ENCODE measurements around the gene FASN. TPM values are rescaled to one million over a fixed set of nuclear protein-coding genes. Genes with fewer than 3 reads are reported as not detected.

FASN gene
- total and polyA plus RNA-seq, 2 of the 13 experiments (the other 11 are each of a cell fraction or from before 2014, with no cell fraction given), result 51.7 to 101 TPM

DNA sequence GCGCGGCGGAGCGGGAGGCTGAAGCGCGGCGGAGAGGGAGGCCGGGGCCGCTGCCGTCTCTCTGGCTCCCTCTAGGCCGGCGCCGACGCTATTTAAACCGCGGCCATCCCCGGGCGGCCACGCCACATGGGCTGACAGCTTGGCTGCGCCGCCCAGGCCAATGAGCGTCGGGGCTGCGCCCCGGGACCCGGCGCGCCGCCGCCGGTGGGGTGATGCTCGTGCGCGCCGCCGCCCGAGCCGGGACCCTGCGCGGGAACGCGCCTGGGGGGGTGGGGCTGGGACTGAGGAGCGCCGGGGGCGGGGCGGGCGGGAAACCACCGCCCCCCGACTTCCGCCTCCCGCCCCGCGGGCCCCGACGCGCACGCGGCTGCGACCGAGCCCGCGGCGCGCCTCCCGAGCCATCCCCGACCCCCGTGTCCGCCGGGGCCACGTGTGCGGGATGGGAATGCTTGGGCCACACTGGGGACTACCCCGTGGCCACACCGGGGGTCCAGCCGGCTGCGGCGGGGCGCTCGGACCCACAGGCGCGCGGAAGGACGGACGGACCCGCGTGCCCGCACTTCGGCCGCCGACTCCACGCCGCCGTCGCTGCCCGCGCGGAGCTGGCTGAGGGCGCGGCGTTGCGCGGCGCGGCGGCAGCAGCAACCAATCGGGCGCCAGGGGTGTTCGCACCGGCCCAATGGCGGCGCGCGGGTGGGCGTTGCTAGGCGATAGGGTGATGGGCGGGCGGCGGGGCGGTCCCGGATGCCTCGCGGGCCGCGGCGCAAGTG lies at the start of gene FASN (continued):
- TF ChIP-seq ZFP37 (CRISPR knock-in tag; IDR thresholded peaks at IDR 0.05; ENCODE audit: borderline replicate concordance), result peak; percentile 18; the same call in 1 of the 2 replicates
- TF ChIP-seq HOXA3 (CRISPR knock-in tag; IDR thresholded peaks at IDR 0.05), result peak; percentile 84
- peak; percentile 49; the same call in 1 of the 2 replicates for TF ChIP-seq ZNF589 (CRISPR knock-in tag; conservative IDR thresholded peaks at IDR 0.05)
- TF ChIP-seq ZNF570 (CRISPR knock-in tag; IDR thresholded peaks at IDR 0.05; ENCODE audit: borderline replicate concordance), result no peak
- TF ChIP-seq PHF8 (CRISPR knock-in tag; IDR thresholded peaks at IDR 0.05), result peak; percentile 61; the same call in 1 of the 2 replicates
- TF ChIP-seq, protein P1, sequence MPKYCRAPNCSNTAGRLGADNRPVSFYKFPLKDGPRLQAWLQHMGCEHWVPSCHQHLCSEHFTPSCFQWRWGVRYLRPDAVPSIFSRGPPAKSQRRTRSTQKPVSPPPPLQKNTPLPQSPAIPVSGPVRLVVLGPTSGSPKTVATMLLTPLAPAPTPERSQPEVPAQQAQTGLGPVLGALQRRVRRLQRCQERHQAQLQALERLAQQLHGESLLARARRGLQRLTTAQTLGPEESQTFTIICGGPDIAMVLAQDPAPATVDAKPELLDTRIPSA (CRISPR knock-in tag; IDR thresholded peaks at IDR 0.05; ENCODE audit: borderline replicate concordance), result no peak
- TF ChIP-seq, protein P2, sequence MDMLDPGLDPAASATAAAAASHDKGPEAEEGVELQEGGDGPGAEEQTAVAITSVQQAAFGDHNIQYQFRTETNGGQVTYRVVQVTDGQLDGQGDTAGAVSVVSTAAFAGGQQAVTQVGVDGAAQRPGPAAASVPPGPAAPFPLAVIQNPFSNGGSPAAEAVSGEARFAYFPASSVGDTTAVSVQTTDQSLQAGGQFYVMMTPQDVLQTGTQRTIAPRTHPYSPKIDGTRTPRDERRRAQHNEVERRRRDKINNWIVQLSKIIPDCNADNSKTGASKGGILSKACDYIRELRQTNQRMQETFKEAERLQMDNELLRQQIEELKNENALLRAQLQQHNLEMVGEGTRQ (IDR thresholded peaks at IDR 0.05; ENCODE audit: low read depth, low read length), result no peak
- TF ChIP-seq, protein P2 (CRISPR knock-in tag; IDR thresholded peaks at IDR 0.05; ENCODE audit: borderline replicate concordance), result no peak
- peak; percentile 90 for TF ChIP-seq ZSCAN12 (CRISPR knock-in tag; IDR thresholded peaks at IDR 0.05)
- TF ChIP-seq NFE2L2 (IDR thresholded peaks at IDR 0.05; ENCODE audit: low read length), result no peak
- peak; percentile 89; the same call in 1 of the 2 replicates for TF ChIP-seq ZFP82 (CRISPR knock-in tag; IDR thresholded peaks at IDR 0.05; ENCODE audit: borderline replicate concordance)
- no peak for TF ChIP-seq ZNF598 (CRISPR knock-in tag; IDR thresholded peaks at IDR 0.05; ENCODE audit: borderline replicate concordance)
- TF ChIP-seq, protein P3, sequence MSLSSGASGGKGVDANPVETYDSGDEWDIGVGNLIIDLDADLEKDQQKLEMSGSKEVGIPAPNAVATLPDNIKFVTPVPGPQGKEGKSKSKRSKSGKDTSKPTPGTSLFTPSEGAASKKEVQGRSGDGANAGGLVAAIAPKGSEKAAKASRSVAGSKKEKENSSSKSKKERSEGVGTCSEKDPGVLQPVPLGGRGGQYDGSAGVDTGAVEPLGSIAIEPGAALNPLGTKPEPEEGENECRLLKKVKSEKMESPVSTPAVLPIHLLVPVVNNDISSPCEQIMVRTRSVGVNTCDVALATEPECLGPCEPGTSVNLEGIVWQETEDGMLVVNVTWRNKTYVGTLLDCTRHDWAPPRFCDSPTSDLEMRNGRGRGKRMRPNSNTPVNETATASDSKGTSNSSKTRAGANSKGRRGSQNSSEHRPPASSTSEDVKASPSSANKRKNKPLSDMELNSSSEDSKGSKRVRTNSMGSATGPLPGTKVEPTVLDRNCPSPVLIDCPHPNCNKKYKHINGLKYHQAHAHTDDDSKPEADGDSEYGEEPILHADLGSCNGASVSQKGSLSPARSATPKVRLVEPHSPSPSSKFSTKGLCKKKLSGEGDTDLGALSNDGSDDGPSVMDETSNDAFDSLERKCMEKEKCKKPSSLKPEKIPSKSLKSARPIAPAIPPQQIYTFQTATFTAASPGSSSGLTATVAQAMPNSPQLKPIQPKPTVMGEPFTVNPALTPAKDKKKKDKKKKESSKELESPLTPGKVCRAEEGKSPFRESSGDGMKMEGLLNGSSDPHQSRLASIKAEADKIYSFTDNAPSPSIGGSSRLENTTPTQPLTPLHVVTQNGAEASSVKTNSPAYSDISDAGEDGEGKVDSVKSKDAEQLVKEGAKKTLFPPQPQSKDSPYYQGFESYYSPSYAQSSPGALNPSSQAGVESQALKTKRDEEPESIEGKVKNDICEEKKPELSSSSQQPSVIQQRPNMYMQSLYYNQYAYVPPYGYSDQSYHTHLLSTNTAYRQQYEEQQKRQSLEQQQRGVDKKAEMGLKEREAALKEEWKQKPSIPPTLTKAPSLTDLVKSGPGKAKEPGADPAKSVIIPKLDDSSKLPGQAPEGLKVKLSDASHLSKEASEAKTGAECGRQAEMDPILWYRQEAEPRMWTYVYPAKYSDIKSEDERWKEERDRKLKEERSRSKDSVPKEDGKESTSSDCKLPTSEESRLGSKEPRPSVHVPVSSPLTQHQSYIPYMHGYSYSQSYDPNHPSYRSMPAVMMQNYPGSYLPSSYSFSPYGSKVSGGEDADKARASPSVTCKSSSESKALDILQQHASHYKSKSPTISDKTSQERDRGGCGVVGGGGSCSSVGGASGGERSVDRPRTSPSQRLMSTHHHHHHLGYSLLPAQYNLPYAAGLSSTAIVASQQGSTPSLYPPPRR (CRISPR knock-in tag; IDR thresholded peaks at IDR 0.05; ENCODE audit: borderline replicate concordance), result peak; percentile 45; the same call in 1 of the 2 replicates
- no peak; the same call in 1 of the 2 replicates for TF ChIP-seq FOXC1 (CRISPR knock-in tag; IDR thresholded peaks at IDR 0.05; ENCODE audit: borderline replicate concordance)
- TF ChIP-seq THYN1 (CRISPR knock-in tag; IDR thresholded peaks at IDR 0.05; ENCODE audit: borderline replicate concordance, low read depth), result no peak
- peak; percentile 70 for TF ChIP-seq ASH2L (IDR thresholded peaks at IDR 0.05; ENCODE audit: insufficient read length, low read depth, low read length)
- TF ChIP-seq, protein P4, sequence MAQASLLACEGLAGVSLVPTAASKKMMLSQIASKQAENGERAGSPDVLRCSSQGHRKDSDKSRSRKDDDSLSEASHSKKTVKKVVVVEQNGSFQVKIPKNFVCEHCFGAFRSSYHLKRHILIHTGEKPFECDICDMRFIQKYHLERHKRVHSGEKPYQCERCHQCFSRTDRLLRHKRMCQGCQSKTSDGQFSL (CRISPR knock-in tag; IDR thresholded peaks at IDR 0.05), result peak; percentile 53; the same call in 1 of the 2 replicates
- TF ChIP-seq NFKB2 (CRISPR knock-in tag; IDR thresholded peaks at IDR 0.05; ENCODE audit: borderline replicate concordance), result peak; percentile 12; the same call in 1 of the 2 replicates

Data from HepG2 (cell line).